ENCODE measurements around the gene CREB3L4.

DNA sequence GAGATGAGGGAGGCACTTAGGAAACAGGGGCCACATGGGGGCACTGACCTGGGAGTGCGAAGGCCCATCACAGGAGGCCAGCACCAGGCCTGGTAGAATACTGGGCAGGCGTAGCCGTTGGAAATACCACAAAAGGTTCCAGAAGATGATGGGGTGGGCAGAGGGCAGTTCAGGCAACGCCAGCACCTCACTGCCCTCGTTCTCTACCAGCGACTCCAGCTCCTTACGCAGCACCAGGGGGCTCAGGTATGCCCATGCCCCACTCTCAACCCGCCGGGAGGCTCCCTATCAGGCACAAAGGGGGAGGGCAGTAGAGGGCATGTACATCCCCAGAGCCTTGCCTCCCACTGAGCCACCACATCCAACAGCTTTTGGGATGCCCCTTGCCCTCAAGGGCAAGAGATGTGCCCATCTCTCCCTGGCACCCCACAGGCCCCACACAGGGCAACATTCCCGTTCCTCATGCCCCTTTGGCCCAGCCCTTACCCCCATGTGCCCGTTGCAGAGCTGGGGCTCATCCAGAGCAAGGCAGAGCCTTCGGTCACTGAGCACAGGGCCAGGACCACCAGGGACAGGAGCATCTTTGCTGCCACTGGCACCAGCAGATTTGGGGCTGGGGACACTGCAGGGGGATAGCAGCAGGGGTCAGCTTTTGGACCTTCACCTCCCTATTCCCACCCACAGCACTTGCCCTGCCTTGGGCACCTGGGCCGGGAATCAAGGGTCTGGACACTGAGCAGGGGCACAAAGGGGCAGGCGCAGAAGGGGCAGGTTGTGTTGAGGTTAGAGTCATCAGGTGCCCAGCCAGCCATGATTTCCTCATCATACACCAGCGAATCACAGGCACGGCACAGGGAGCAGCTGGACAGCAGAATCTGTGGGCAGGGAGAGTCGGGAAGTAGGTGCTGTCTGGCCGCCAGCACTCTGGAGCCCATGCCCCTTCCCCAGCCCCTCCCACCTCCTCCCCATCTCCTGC, 35.3 kb upstream of the CREB3L4 start:
- TF ChIP-seq, protein P1, sequence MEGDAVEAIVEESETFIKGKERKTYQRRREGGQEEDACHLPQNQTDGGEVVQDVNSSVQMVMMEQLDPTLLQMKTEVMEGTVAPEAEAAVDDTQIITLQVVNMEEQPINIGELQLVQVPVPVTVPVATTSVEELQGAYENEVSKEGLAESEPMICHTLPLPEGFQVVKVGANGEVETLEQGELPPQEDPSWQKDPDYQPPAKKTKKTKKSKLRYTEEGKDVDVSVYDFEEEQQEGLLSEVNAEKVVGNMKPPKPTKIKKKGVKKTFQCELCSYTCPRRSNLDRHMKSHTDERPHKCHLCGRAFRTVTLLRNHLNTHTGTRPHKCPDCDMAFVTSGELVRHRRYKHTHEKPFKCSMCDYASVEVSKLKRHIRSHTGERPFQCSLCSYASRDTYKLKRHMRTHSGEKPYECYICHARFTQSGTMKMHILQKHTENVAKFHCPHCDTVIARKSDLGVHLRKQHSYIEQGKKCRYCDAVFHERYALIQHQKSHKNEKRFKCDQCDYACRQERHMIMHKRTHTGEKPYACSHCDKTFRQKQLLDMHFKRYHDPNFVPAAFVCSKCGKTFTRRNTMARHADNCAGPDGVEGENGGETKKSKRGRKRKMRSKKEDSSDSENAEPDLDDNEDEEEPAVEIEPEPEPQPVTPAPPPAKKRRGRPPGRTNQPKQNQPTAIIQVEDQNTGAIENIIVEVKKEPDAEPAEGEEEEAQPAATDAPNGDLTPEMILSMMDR (conservative IDR thresholded peaks at IDR 0.05; ENCODE audit: low read length): no peak
- no peak for TF ChIP-seq EZH2phosphoT487 (IDR thresholded peaks at IDR 0.05; ENCODE audit: borderline replicate concordance, low read depth, low read length)

All from OCI-LY7 (cell line).